COR-L47 (cell line): ENCODE data around the gene ZBTB16.

ENCODE experiments used
- DNase-seq: peaks from one replicate; lab custom pipeline; 2025; lab: John Stamatoyannopoulos, UW

ZBTB16 gene

DNA sequence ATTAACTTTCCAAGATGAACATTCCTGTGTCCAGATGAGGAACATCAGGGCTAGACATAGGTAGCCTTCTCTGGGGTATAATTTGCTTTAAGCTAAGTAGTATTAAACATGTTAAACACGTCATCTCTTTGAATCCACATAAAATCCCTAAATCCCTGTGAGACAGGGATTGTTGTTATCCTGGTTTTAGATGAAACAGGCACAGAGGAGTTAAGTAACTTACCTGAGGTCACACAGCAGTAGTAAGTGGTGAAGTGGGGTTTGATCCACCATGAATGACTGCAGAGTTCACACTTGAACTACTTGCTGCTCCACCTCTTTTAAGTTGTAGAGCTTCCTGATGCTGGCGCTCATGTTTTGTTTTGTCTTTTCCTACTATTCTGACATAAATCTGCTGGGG is 154.1 kb downstream of the ZBTB16 start:
- no peak for DNase-seq

DNA sequence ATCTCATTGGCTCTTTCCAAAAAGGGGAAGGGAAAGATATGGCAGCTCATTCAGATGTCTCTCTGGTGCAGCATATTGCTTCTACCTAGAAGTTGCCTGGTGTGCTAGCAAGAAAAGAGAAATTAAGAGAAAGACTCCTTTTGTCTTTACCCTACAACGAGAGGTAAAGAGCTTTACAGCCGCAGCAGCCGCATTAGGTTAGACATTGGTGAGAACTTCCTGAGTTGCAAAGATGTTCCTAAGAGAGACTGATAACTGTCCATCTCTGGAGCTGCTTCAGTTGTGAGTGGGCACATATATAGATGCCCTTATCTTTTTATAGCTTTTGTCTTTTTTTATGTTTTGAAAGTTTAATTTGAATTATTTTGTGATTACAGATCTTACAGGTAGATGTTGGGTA is 155.9 kb downstream of the ZBTB16 start:
- no peak for DNase-seq

DNA sequence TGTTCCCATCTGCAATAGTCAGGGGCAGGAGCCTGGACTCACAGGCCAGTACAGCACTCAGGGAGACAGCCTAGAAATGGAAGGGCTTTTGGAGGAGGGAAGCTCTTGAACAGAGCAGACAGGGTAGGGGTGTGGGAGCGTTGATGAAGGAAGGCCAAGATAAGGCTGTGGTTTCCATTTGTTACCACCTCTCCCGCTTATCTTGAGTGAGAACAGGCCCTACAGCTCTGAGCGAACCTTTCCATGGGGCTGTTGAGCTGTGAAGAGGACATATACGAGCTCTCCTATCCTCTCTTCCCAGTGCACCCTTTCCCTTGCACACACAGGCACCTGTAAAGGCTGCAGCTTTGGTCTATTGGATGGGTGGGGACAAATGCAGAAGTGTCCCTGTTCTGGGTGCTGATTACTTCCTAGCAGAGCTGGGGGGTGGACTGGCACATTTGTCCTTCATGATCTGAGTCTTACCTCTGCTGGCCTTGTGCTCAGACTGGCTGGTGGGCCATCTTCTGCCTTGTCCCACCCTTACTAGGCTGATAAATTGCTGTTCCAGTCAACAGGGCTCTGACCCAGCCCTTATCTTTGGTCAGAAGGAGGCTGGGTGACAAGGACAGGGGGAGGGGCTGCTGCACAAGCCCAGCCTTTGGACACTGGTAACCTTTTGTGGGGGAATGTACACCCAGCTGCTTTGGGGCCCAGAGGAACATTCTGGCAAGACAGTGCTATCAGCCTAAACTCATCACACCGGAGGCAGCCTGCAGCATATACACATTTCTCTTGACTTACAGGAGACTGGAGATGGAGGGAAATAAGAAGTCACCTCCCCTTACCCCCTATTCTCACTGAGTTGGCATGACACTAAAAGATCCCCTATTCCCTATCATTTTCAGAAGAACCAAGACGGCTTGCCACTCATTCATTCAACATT is 156.6 kb downstream of the ZBTB16 start:
- DNase-seq = no peak

DNA sequence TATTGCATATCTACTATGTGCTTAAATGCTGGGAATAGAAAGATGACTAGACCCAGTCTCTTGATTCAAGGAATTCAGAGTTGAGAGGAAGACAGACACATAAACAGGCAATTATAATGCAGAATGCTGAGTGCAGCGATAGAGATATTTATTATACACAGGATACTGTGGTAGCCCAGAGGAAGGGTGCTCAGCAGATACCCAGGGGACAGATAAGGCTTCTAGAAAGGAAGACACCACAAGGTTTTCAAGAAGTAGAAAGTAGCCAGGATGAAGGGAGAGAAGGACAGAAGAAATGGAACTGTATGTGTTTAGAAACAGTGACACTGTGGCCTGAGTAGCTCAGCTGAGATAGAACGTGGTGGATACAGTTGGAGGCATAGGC is 157.3 kb downstream of the ZBTB16 start:
- DNase-seq = no peak

DNA sequence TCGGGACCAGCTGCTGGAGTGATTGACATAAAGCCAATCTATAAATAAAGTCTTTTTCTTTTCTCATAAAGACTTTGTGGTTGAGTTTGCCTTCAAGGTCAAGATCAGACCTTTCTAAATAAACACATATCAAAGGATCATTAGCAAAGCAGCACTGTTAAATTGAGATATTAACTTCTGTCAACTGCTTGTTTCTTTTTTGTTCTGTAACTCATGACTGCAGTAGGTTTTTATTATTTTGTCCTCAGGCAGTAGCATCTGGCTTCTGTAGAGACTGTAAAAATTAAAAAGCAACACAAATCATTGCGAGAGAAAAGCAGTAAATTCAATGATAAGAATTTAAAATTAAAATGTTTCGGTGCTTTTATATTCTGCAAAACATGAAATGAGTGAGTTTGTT is 159.0 kb downstream of the ZBTB16 start:
- no peak for DNase-seq

DNA sequence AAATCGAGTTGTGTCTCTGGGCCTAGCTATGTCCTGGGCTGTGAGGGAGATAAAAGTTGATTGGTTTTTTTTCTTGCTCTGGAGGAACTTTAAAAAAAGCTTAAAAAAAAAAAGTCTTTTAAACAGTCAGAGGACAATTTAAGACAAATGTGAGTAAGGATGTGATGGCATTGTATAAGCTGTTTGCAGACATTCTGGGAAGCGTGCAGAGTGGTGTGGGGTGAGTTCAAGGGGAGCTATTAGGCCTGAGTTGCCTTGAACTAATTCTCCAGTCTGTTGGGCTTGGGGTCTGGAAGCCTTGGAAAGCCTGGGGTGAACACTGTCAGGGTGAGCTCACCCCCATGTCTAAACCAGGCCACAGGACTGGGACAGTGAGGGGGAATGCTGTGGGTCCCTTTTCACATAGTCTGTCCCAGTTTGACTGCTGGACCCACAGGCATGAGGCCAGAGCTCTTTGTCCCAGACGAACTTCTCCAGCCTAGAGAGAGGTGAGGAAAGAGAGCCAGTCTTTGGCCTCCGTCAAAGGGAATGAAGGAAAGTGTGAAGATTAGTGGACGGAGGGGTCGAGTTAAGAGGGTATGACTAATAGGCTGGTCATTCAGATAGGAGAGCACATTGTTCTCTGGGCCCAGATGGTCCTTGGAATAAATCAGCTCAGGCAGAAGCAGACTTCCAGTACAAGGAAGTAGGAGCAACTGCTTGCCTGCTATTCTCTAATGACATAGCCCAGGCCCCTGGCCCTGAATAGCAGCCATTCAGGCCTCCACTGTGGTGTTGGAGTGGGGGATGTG is 160.2 kb downstream of the ZBTB16 start:
- no peak for DNase-seq

DNA sequence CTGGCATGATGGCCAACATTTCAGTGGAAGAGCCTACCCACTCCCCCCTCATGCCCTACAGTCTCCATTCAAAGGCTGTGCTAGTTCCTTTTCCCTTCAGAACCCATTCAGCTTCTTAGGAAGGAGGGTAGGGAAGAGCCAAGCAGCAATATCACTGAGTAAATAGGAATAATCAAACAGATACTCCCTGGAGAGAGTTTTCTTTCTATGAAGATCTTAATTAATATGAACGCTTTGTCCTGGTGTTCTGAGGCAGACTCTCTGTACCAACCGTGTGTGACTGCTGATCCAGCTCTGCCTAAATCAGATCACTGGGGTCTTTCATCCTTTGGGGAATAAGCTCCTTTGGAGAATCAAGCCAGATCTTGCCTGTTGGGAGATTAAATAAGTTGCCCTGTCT is 161.5 kb downstream of the ZBTB16 start:
- DNase-seq = no peak

DNA sequence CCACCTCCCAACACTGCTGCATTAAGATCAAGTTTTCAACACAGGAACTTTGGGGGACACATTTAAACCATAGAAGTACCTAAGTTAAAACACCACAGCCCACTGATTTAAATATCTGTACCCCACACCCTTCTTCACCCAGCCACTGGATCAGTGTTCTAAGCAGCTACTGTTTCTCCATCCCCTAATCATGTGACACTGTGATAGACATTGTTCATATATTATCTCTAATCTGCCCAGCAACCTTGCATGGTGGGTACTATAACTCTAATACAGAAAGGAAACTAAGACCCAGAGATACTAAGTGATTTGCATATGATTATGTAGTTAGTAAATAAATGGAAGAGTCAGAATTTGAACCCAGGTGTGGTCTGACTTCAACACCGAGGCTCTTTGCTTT is 166.2 kb downstream of the ZBTB16 start:
- DNase-seq = no peak

DNA sequence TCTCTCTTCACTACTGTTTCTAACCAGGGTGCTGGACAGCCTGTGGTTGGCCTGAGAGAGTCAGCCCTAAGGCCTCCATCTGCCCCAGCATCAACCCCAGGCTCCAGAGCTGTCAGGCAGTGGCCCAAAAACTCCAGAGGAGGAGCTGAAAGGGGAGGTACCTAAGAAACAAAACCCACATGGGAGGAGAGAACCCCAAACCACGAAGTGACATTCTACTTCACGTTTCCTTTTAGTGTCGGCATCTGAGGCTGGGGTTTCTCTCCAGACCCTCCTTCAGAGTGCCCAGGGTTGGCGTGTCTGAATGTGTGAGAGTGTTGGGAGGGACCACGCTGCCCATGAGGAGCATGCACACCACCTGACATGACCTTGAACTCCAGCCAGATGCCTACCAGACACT is 166.8 kb downstream of the ZBTB16 start:
- no peak for DNase-seq

DNA sequence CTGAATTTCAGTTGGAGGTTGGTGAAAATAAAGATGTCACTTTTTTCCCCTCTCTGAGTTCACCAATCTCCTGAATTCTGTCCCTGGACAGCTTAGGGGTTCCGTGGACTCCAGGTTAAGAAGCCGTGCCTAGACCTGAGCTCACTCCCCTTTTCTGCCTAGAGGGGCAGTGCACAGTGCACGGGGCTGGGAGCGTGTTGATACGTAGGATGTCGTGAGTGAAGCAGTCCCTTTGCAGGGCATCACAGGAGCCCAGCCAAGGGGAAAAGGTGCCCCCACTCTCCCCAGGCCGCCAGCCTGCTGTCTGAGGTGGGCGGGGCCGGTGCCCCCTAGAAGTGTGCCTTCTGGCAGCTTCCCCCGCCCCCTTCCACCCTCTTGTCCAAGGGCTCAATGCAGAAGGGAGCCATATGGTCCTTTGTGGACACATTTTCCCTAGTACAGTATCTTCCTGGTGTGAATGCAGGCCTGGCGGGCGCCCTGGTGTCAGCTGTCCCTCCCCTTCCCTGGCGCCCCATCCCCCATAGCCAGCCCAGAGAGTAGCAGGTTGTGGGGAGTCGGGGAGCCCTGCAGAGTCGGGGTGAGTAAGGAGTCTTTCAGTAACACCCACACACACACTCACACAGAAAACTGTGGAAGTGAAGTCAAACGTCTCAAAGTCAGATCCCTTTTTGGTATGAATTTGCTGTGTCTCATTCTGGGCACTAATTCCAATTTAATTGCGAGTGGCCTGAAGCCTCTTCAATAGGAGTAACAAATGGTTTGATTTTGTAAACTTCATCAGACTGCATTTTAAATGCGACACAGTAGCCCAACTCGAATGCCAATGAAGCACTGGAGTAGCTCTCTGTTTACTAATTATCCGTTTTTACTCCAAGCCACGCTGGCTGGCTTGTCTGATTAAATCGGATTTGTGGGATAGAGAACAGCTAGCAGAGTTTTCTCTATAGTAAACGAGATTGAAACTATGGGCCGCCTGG is 169.2 kb downstream of the ZBTB16 start:
- DNase-seq = no peak

DNA sequence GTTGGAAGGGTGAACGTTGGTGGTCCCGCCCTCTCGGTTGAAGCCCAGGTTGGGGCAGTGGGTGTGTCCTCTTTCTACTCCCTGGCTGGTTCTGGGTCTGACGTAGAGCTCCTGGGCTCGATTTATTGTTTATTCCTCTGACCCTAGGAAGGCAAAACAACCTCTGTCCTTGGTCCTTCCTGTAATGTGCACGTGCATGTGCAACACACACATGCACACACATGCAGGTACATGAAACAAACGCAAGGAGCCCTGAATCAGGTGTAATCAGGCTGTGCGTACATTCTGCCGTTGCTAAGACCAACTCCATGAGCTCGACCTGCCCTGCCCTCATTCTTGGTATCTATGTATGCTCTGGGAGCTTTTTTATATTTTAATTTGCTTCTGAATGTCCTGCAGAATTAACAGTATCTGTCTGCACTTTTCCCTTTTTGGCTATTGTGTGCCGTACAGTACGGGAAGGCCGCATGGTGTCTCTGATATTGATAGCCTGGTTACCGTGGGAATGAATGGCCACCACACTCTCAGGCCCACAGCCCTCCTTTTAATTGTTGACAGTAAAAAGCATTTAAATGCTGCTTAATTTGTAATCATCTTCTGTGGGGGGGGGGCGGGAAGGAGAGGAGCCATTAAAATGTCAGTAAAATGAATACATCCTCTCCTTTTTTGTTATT is 170.7 kb downstream of the ZBTB16 start:
- DNase-seq = peak; percentile 12

DNA sequence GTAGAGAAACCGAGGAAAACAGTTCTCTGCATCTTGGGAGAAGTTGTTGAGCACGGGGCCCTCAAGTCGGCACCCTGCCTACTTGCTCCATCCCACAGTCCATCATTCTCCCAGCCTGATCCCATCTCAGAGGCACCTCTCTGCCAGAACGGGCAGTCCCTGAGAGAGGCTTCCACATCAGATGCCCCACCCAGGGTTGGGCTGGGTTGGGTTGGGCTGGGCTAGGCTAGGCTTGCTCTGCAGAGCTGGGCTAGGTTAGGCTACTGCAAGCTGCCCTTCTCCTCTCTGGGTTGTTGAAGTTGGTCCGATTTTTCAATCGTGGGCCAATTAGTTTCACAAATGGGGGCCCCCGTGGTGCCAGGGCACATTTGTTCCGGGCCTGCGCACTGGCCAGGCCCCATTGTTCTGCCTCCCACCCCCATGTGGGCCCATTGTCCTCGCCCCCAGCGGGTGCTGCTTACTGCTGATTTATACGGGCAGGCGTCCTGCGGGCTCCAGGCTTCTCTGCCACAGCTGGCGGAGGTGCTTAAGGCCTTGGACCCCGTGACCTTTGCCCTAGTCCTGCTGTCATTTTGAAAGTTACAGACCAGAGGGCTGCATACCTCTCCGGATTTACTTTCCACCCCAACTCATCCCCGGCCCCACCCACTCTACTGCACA is 173.0 kb downstream of the ZBTB16 start:
- DNase-seq = no peak

DNA sequence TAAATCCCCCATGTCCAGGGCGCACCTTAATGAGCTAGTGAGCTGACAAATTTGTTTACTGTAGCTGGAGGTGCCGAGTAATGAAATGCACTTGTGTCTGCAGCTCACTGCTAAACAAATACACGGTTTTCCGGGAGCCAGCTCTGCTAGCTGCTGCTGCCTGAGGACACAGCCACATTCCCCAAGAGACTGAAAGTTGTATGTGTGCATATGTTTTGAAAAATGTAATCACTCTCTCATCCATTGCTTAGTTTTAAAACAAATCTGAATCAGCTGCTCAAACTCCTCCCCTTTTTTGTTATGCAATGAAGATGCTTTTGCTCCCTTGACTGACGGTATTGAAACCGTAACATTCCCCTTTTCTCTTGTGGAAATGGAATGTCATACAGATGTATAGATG is 174.2 kb downstream of the ZBTB16 start:
- DNase-seq = peak; percentile 71

DNA sequence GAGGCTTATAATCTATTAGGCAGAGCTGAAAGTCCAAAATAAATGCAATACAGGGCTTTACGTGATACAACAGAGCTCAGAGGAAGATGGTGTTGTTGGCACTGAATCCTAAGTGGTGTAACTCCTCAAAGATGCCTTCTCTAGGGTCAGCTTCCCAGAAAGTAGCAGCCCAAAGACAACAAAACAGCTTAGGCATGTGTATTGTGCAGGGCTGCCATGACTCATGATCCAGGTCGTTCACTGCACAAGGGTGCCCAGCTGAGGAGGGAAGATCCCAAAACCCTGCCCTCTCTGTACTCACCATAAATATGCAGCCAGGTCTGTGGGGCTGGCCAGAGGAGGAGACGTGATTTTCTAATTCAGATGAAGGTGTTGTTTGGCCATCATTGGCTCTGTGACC is 177.3 kb downstream of the ZBTB16 start:
- no peak for DNase-seq

DNA sequence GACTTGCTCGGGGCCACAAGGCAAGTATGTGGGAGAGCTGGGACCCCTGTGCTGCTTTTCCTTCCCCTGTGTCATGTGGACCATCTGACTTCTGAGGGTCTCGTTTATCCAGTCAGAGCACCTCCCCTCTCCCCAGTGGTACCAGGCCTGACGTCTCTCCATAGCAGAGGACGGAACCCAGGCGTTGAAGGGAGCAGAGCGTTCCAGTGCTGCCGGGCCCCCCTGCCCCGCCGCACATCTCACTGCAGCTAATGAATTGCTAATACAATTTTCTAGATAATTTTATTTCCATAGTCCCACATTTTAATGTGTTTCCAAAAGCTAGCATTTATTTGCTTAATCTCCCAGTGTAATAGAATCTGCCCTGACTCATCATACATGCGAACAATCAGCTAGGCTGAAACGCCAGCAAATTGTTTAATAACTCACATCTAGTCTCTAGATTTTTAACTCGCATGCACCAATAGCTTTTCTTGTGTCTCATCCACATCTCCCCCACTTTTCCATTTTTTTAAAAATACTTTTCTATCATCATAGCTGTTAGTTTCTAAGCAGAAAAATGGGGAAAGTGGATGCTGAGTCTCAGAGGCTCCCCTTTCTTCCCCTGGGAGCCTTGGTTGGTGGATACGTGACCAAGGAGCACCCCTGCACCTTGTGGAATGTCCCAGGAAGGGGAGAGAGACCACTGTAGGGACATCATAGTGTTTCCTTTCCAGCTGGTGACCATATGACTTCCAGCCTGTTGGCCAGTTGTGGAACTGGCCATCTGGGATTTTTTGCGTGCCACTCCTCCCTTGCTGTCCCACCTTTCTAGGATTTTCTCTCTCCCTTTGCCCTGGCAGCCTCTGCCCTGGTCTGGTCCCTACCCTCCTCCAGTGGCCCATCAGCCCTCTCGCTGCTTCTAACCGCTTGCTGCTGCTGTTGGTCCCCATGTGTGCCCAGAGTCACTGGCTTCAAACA is 178.1 kb downstream of the ZBTB16 start:
- DNase-seq = no peak

DNA sequence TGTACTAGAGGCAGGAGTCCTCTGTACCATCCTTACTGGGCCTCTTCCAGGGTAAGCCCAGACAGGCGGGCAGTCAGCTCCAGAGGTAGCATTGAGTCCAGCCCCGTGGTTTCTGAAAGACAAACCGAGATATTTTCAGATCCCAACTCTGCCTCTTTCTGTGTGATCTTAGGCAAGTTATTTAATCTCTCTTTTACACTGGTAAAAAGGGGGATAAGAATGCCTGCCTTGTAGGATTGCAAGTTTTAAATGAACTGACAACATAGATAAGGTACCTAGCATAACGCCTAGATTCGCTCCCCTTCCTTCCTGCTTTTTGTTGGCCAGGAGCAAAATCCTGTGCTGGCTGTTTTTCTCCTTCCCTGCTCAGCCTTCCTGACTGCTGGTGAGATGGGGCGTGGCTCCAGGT is 180.2 kb downstream of the ZBTB16 start:
- DNase-seq = no peak

DNA sequence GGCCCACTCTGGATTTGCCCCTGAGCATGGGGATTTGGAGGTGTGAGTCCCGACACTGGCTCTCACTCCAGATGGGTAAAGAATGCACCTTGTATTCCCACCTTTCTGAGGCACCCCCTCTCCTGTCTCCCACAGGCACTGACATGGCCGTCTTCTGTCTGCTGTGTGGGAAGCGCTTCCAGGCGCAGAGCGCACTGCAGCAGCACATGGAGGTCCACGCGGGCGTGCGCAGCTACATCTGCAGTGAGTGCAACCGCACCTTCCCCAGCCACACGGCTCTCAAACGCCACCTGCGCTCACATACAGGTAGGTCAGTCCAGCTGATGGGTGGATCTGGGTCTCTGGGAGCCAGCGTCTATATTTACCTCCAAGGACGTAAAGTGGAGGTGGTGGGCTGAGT is 182.5 kb downstream of the ZBTB16 start:
- no peak for DNase-seq

DNA sequence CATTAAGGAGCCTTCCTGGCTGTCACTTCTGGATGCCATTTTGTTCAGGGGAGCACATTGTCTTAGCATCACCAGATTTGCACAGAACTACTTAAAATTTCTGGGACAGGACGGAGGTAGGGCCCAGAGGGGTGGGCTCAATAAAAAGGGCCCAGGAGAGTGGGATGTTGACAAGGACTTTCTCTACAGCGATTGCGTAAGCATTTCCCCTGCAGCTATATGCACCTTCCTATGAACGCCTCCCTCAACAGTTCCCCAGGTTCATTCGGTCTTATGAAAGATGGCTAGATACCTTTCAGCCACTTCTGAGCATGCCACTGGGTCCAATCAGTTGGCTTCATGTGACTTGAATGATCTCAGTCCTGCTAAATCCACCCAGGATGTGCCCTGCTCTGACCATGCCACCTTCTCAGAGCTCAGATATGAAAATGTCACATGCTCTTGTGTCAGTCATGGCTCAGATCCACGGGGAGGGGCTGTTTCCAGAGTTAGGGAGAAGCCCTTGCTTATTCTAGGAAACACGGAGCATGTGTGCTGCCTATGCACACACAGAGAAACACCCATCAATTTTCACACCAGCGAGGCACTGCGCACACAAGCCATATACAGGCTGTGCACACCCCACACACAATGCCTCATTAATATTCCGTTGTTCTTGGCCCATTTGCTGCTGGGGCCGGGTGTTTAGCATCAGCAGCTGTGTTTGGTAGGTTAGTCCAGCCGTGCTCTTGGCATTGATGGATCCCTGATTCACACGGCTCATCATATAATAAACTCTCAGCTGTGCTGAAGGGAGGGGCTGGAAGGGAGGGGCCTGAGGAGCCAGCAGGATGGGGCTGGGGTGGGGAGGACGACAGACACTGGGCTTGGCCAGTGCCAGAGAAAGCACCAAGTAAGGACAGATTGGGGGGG is 184.2 kb downstream of the ZBTB16 start:
- DNase-seq = peak; percentile 79
